Adrenal gland (tissue), 12 donors: Measurements from ENCODE around the gene ANKRD33. TPM values are rescaled to one million over a fixed set of nuclear protein-coding genes. Genes with fewer than 3 reads are reported as not detected.
A peak's percentile ranks its signal among the peaks of the same experiment; 100 is the strongest.

ENCODE experiments used
- DNase-seq, 7 donors: peaks; one replicate each; pipeline ENCODE4 v3.0.0-alpha.2; 2019 to 2020
- H3K27ac ChIP-seq, 5 donors: fragments of 200-600 bp; sonication (generic) in 4 of 5; 1 replicate in 3 of 5; 2 replicates in 2 of 5; pipeline versions ENCODE4 v1.5.1 to v1.8.0; 2016 to 2020; ENCODE audit warnings: mild to moderate bottlenecking in 1 of 5
- H3K27me3 ChIP-seq: fragments of 200-600 bp; 2 replicates; pipeline ENCODE4 v1.8.0; 2021
- H3K36me3 ChIP-seq, 2 donors: fragments of 200-600 bp; replicated peaks in 1 of 2; 1 replicate in 1 of 2; 2 replicates in 1 of 2; pipeline versions ENCODE4 v1.5.1 to v1.8.0; 2018 to 2022
- H3K4me1 ChIP-seq, 2 donors: fragments of 200-600 bp; replicated peaks in 1 of 2; 1 replicate in 1 of 2; 2 replicates in 1 of 2; pipeline versions ENCODE4 v1.5.1 to v1.8.0; 2018 to 2021
- H3K4me3 ChIP-seq, 4 donors: fragments of 200-600 bp; sonication (generic) in 3 of 4; one replicate each; pipeline ENCODE4 v1.5.1; 2016 to 2018
- H3K9me3 ChIP-seq, 3 donors: fragments of 200-600 bp; sonication (generic) in 1 of 3; replicated peaks in 1 of 3; 1 replicate in 2 of 3; 2 replicates in 1 of 3; pipeline versions ENCODE4 v1.5.1 to v1.8.0; 2016 to 2021
- POLR2A ChIP-seq, 2 donors: fragments of 450-650 bp; IDR thresholded peaks; one replicate each; pipeline ENCODE4 v1.6.1; 2017; ENCODE audit warnings: antibody characterized with exemption in 2 of 2, mild to moderate bottlenecking in 2 of 2, moderate library complexity in 1 of 2
- WGBS, 4 donors: extraction: QIAGEN DNeasy Blood & Tissue Kit in 2 of 4; methylation state at CpG; one replicate each; pipeline versions ENCODE4 v1.1.5 to v1.1.7; 2013 to 2017; 5-methylcytosine and 5-hydroxymethylcytosine counted together
- intact Hi-C, 2 donors: fragments of 100-400 bp; cut with DNase I; formaldehyde crosslinking; loops; one replicate each; pipeline versions ENCODE4 v1.14.1 to v1.15.0; 2022 to 2023
- polyA plus RNA-seq, 3 donors: library from polyadenylated mRNA; stranded (reverse); fragments of 200-250 nt in 2 of 3; fragments of 350-450 nt in 1 of 3; fragmentation: Illumina TruSeq in 1 of 3; extraction: RNeasy Lipid Tissue Mini Kit (QIAGEN cat#74804) in 1 of 3; gene quantifications; one replicate each; pipeline ENCODE4 v1.2.3, GENCODE V29; 2013 to 2014
- total RNA-seq, 9 donors: library from RNA; depleted of rRNA in 4 of 9; stranded (reverse); fragments of >200 nt in 4 of 9; fragments of 120-200 nt in 1 of 9; fragmentation: NEBNext Ultra II Directional in 1 of 9; extraction: Animal tissue kit (Norgen Biotek cat#: 25700) in 1 of 9; gene quantifications; one replicate each; pipeline versions ENCODE4 v1.1.0 to v1.2.4, GENCODE V29; 2013 to 2023
- TF ChIP-seq, protein P1 (sequence below), 6 experiments: fragments of 450-650 bp in 4 of 6; fragments of 200-600 bp in 2 of 6; sonication (generic) in 1 of 6; IDR thresholded peaks; 1 replicate in 5 of 6; 2 replicates in 1 of 6; pipeline versions ENCODE4 v1.5.1 to v1.8.0; 2016 to 2021; ENCODE audit warnings: antibody characterized with exemption in 6 of 6, mild to moderate bottlenecking in 2 of 6, moderate library complexity in 1 of 6
- donor health status: healthy with polysubstance abuse.
- donor health status: Bipolar disorder and iron deficiency.
- donor health status: DM: yes; HTN: yes; CAD: no.
- donor health status: DM: no; HTN: no; CAD: no.
- donor health status: DM: no; HTN: no; CAD: no.
- donor health status: DM: yes; HTN: yes; CAD: no.

The ANKRD33 gene
- total and polyA plus RNA-seq, 12 donors: 0.06 to 0.41 (median 0.24) TPM; not detected in 9

DNA sequence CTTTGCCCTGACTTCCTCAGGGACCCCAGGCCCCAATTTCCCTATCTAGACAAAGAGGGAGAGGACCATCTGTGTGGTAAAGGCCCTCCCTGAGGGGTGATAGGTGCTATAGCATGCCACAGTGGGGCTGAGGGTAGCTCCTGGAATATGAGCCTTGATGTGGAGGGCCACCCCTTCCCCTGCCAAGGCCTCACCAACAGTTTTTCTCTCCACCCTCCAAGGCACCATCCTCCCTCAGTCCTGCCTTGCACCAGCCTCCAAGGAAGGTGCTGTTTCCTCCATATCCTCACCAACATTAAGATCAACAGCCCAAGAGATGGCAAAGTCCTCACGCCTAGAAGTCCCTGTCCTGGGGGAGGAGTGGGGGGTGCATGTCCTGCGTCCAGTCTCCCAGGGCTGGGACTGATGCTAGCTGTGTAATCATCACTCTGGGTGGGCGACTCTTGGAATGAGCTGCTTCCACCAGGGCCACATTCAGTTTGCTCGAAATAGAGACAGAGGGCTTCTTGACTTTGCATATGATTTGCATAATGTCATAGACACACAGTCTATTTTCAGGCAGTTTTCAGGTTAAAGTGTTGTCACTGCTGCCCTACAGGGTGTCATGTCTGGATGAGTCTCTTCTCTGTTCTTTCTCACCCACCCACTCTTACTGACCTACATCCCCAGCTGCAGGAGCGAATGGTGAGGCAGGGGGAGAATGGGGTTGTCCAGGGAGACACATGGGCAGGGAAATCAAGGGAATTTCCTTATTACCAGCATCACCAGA, 36.8 kb downstream of the ANKRD33 start:
- TF ChIP-seq, protein P1, sequence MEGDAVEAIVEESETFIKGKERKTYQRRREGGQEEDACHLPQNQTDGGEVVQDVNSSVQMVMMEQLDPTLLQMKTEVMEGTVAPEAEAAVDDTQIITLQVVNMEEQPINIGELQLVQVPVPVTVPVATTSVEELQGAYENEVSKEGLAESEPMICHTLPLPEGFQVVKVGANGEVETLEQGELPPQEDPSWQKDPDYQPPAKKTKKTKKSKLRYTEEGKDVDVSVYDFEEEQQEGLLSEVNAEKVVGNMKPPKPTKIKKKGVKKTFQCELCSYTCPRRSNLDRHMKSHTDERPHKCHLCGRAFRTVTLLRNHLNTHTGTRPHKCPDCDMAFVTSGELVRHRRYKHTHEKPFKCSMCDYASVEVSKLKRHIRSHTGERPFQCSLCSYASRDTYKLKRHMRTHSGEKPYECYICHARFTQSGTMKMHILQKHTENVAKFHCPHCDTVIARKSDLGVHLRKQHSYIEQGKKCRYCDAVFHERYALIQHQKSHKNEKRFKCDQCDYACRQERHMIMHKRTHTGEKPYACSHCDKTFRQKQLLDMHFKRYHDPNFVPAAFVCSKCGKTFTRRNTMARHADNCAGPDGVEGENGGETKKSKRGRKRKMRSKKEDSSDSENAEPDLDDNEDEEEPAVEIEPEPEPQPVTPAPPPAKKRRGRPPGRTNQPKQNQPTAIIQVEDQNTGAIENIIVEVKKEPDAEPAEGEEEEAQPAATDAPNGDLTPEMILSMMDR (IDR thresholded peaks at IDR 0.05): no peak

GRCh38 chr12:51925346-51926063, 37.6 kb downstream of the ANKRD33 start:
- Histone ChIP-seq H3K4me1 (peaks cover 8 to 33% of the 10 kb centered on the region in 2 donors), H3K36me3 (no peaks in the 10 kb centered on the region), H3K27me3 (no peaks in the 10 kb centered on the region), H3K9me3 (no peaks in the 10 kb centered on the region), H3K27ac (peak overlapping the region in 2 of 5 donors; percentile 62 to 80), H3K4me3 (no peak overlapping the region)
- TF ChIP-seq, protein P1 (IDR thresholded peaks at IDR 0.05): no peak
- no peak for TF ChIP-seq POLR2A (IDR thresholded peaks at IDR 0.05)
- intact Hi-C loops: no loop called here
- 55 to 59% (median 59%) methylated on average over 3 of the region's 3 CpGs for WGBS, 4 donors
- peak in 2 of 7 donors; percentile 29 to 67 for DNase-seq

More for the DNA sequence above, 36.8 kb downstream of the ANKRD33 start:
- Histone ChIP-seq H3K27me3 (no peaks in the 10 kb centered on the region), H3K27ac (peak overlapping the region in 2 of 5 donors; percentile 62 to 80), H3K4me3 (no peak overlapping the region), H3K36me3 (no peaks in the 10 kb centered on the region), H3K9me3 (no peaks in the 10 kb centered on the region), H3K4me1 (peaks cover 8 to 33% of the 10 kb centered on the region in 2 donors)
- intact Hi-C loops: no loop called here
- WGBS, 4 donors: 48 to 85% (median 84%) methylated on average over 4 to 5 of the region's 5 CpGs
- no peak for DNase-seq

GRCh38 chr12:51926064-51926632, 38.2 kb downstream of the ANKRD33 start:
- peak in 3 of 7 donors; percentile 54 to 77 (median 62) for DNase-seq
- 69 to 84% (median 73%) methylated on average over 6 to 8 of the region's 8 CpGs for WGBS, 4 donors
- no peak for TF ChIP-seq POLR2A (IDR thresholded peaks at IDR 0.05)
- TF ChIP-seq, protein P1 (IDR thresholded peaks at IDR 0.05): no peak

DNA sequence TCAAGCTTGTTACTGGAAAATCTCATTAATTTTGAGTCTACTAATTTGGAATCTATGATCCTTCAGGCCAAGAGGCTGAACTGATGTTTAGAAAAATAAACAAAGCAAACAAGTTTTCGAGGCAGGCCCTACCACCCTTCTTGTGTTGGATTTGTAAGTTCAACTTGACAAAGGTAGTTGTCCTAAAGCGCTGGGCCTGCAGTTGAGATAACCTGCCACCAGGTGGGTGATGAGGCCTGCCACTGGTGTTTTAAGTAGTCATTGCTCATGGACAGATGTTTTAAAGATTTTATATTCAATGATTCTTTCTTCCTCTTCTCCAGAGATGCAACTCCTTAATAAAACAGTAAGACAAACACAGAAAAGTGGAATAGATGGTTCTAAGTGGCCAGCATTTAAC, 38.8 kb downstream of the ANKRD33 start:
- 80 to 100% (median 93%) methylated on average over 2 of the region's 2 CpGs for WGBS, 4 donors
- no peaks in the 10 kb centered on the region for H3K9me3 ChIP-seq
- peaks cover 8 to 33% of the 10 kb centered on the region in 2 donors for H3K4me1 ChIP-seq
- no peak for TF ChIP-seq POLR2A (IDR thresholded peaks at IDR 0.05)
- TF ChIP-seq, protein P1 (IDR thresholded peaks at IDR 0.05): peak in 3 of 6 experiments; percentile 6 to 36 (median 36)
- intact Hi-C loops: no loop called here
- no peak overlapping the region for H3K4me3 ChIP-seq
- peak in 1 of 7 donors; percentile 79 for DNase-seq
- H3K27me3 ChIP-seq: no peaks in the 10 kb centered on the region
- peak overlapping the region in 2 of 5 donors; percentile 62 to 80 for H3K27ac ChIP-seq
- H3K36me3 ChIP-seq: no peaks in the 10 kb centered on the region

More at GRCh38 chr12:51926064-51926632, 38.2 kb downstream of the ANKRD33 start:
- Histone ChIP-seq H3K4me1 (peaks cover 8 to 33% of the 10 kb centered on the region in 2 donors), H3K4me3 (no peak overlapping the region), H3K9me3 (no peaks in the 10 kb centered on the region), H3K36me3 (no peaks in the 10 kb centered on the region), H3K27me3 (no peaks in the 10 kb centered on the region), H3K27ac (peak overlapping the region in 2 of 5 donors; percentile 62 to 80)
- intact Hi-C loops: no loop called here
